ENCODE data around the gene TBC1D22B. TPM values are rescaled to one million over a fixed set of nuclear protein-coding genes. Genes with fewer than 3 reads are reported as not detected.

Gene TBC1D22B
- total and polyA plus RNA-seq, 2 of the 13 experiments (the other 11 are each of a cell fraction or from before 2014, with no cell fraction given), result 9.7 to 12.9 TPM

- TF ChIP-seq IRF2 (CRISPR knock-in tag; IDR thresholded peaks at IDR 0.05), result peak; percentile 77
- TF ChIP-seq HOMEZ (CRISPR knock-in tag; IDR thresholded peaks at IDR 0.05; ENCODE audit: low read depth), result peak; percentile 59; the same call in 1 of the 2 replicates
- peak; percentile 92 for TF ChIP-seq ARNT2 (CRISPR knock-in tag; IDR thresholded peaks at IDR 0.05; ENCODE audit: low read depth)
- TF ChIP-seq FOXP1 (IDR thresholded peaks at IDR 0.05), result no peak
- no peak for TF ChIP-seq FOXP1 (CRISPR knock-in tag; IDR thresholded peaks at IDR 0.05)
- peak; percentile 74 for TF ChIP-seq RFX5 (IDR thresholded peaks at IDR 0.05; ENCODE audit: low read depth, low read length)
- peak; percentile 93 for TF ChIP-seq ZNF225 (CRISPR knock-in tag; IDR thresholded peaks at IDR 0.05)
- no peak; the same call in 1 of the 2 replicates for TF ChIP-seq ZNF777 (CRISPR knock-in tag; IDR thresholded peaks at IDR 0.05)
- TF ChIP-seq EZH2 (conservative IDR thresholded peaks at IDR 0.05; ENCODE audit: low read depth, low read length), result no peak
- no peak for TF ChIP-seq ZNF17 (CRISPR knock-in tag; IDR thresholded peaks at IDR 0.05)
- no peak for TF ChIP-seq ZBTB43 (CRISPR knock-in tag; conservative IDR thresholded peaks at IDR 0.05)
- peak; percentile 78 for TF ChIP-seq XRCC5 (optimal IDR thresholded peaks at IDR 0.05; ENCODE audit: low read length)
- TF ChIP-seq KMT2B (CRISPR knock-in tag; IDR thresholded peaks at IDR 0.05), result peak; percentile 97
- TF ChIP-seq KLF16 (CRISPR knock-in tag; IDR thresholded peaks at IDR 0.05), result peak in 1 of 2 experiments; percentile 87; a peak in 1 of 4 replicates
- TF ChIP-seq HHEX (CRISPR knock-in tag; IDR thresholded peaks at IDR 0.05), result no peak
- TF ChIP-seq ZNF10 (CRISPR knock-in tag; IDR thresholded peaks at IDR 0.05; ENCODE audit: borderline replicate concordance, low read depth), result no peak
- no peak for TF ChIP-seq HNRNPK (IDR thresholded peaks at IDR 0.05; ENCODE audit: low read depth, low read length, poor library complexity, severe bottlenecking)
- no peak for TF ChIP-seq MATR3 (CRISPR knock-in tag; IDR thresholded peaks at IDR 0.05)
- TF ChIP-seq MLXIP (CRISPR knock-in tag; IDR thresholded peaks at IDR 0.05; ENCODE audit: borderline replicate concordance), result no peak; the same call in 1 of the 2 replicates
- TF ChIP-seq DMTF1 (CRISPR knock-in tag; IDR thresholded peaks at IDR 0.05), result no peak
- TF ChIP-seq ARID3A (IDR thresholded peaks at IDR 0.05; ENCODE audit: low read depth, low read length), result no peak; the same call in 1 of the 2 replicates
Measured at GRCh38 chr6:37257634-37258404, at the start of gene TBC1D22B, which contains the start of gene TMEM217 (continued).

Measured in HepG2 (cell line).